Endothelial cell of umbilical vein (primary cell): ENCODE data around the gene STX5. TPM values are rescaled to one million over a fixed set of nuclear protein-coding genes. Genes with fewer than 3 reads are reported as not detected.

Experiments used
- BruUV-seq: library from RNA; stranded (reverse); fragments of 400-500 nt; replicated peaks from 2 replicates; lab custom pipeline; 2021; lab: Mats Ljungman, UMichigan
- CTCF ChIA-PET: fragments of 300-600, 350-600 bp; sonication (Branson Sonifier 250); formaldehyde crosslinking; loops from one replicate; lab custom pipeline; 2021; ENCODE audit warnings: antibody characterized with exemption, inconsistent platforms; lab: Charles Lee
- POLR2A ChIA-PET: fragments of 300-600, 350-600 bp; sonication (Branson Sonifier 250); formaldehyde crosslinking; loops from one replicate; lab custom pipeline; 2021; ENCODE audit warnings: antibody characterized with exemption, inconsistent platforms; lab: Charles Lee
- DNase-seq: peaks from one replicate; pipeline ENCODE4 v3.0.0-alpha.2; 2011; ENCODE audit warnings: low read depth, low spot score
- FAIRE-seq: peaks from 2 replicates; lab custom pipeline; 2011; peaks lifted over from hg19 to GRCh38; lab: Jason Lieb, UNC
- H2AFZ ChIP-seq: 2 replicates; pipeline ENCODE4 v1.6.0; 2012; ENCODE audit warnings: low read depth, low read length, control low read depth, inconsistent platforms
- H3K27ac ChIP-seq: 2 replicates; pipeline ENCODE4 v1.5.1; 2011; ENCODE audit warnings: low read depth, mild to moderate bottlenecking, control low read depth, low read length, moderate library complexity; ENCODE audit not compliant: insufficient read depth
- H3K27me3 ChIP-seq, 2 experiments: 2 replicates each; pipeline versions ENCODE4 v1.6.0 to v1.6.1; 2011; ENCODE audit warnings: low read length in 2 of 2, mixed read lengths in 1 of 2; ENCODE audit not compliant: control insufficient read depth in 2 of 2, insufficient read depth in 2 of 2
- H3K36me3 ChIP-seq, 2 experiments: 2 replicates in 1 of 2; 3 replicates in 1 of 2; pipeline ENCODE4 v1.5.1; 2011; ENCODE audit warnings: low read length in 2 of 2, mild to moderate bottlenecking in 1 of 2, moderate library complexity in 1 of 2; ENCODE audit not compliant: control insufficient read depth in 2 of 2, insufficient read depth in 2 of 2; ENCODE audit errors: extremely low read depth in 1 of 2
- H3K4me1 ChIP-seq: 3 replicates; pipeline ENCODE4 v1.5.1; 2011; ENCODE audit warnings: mild to moderate bottlenecking, low read length; ENCODE audit not compliant: control insufficient read depth, insufficient read depth; ENCODE audit errors: extremely low read depth
- H3K4me2 ChIP-seq: 2 replicates; pipeline ENCODE4 v1.6.1; 2011; ENCODE audit warnings: low read length, control low read depth, mixed read lengths; ENCODE audit not compliant: insufficient read depth
- H3K4me3 ChIP-seq, 3 experiments: fragments of 200-600 bp in 1 of 3; sonication (generic), shearing (Covaris generic) in 1 of 3; replicated peaks in 1 of 3; 2 replicates each; pipeline ENCODE4 v1.5.1; 2011 to 2016; ENCODE audit warnings: control low read depth in 3 of 3, low read length in 3 of 3, mild to moderate bottlenecking in 2 of 3, inconsistent platforms in 1 of 3, low read depth in 1 of 3, moderate library complexity in 1 of 3; ENCODE audit not compliant: insufficient read depth in 1 of 3
- H3K79me2 ChIP-seq: 2 replicates; pipeline ENCODE4 v1.6.0; 2012; ENCODE audit warnings: low read length, inconsistent platforms; ENCODE audit not compliant: control insufficient read depth, insufficient read depth
- H3K9ac ChIP-seq: replicated peaks from 2 replicates; pipeline ENCODE3; 2011; ENCODE audit warnings: low read length, control low read depth; ENCODE audit not compliant: insufficient read depth; ENCODE audit errors: extremely low read depth
- H3K9me1 ChIP-seq: replicated peaks from 3 replicates; pipeline ENCODE4 v1.6.0; 2011; ENCODE audit warnings: mild to moderate bottlenecking, low read length; ENCODE audit not compliant: control insufficient read depth, insufficient read depth; ENCODE audit errors: extremely low read depth
- H3K9me3 ChIP-seq: replicated peaks from 2 replicates; pipeline ENCODE4 v1.5.1; 2012; ENCODE audit warnings: low read length, inconsistent platforms; ENCODE audit not compliant: control insufficient read depth, insufficient read depth
- H4K20me1 ChIP-seq: replicated peaks from 2 replicates; pipeline ENCODE3; 2011; ENCODE audit warnings: mild to moderate bottlenecking, low read length; ENCODE audit not compliant: control insufficient read depth, insufficient read depth; ENCODE audit errors: extremely low read depth
- EZH2 ChIP-seq: IDR thresholded peaks from 2 replicates; pipeline ENCODE4 v1.6.1; 2012; ENCODE audit warnings: borderline replicate concordance, low read depth, mild to moderate bottlenecking, moderate library complexity, low read length, inconsistent platforms; ENCODE audit not compliant: severe bottlenecking
- FOS ChIP-seq: IDR thresholded peaks from 2 replicates; pipeline ENCODE4 v1.6.1; 2011; ENCODE audit warnings: mild to moderate bottlenecking, low read length, moderate library complexity, borderline replicate concordance; ENCODE audit not compliant: insufficient read depth
- GATA2 ChIP-seq: IDR thresholded peaks from 2 replicates; pipeline ENCODE4 v1.7.0; 2011; ENCODE audit warnings: low read depth, mild to moderate bottlenecking, moderate library complexity, mixed read lengths, low read length; ENCODE audit not compliant: insufficient read length, insufficient read depth
- JUN ChIP-seq: IDR thresholded peaks from 2 replicates; pipeline ENCODE4 v1.6.1; 2011; ENCODE audit warnings: borderline replicate concordance, low read depth; ENCODE audit not compliant: insufficient read length, insufficient read depth
- MYC ChIP-seq: IDR thresholded peaks from one replicate; pipeline ENCODE4 v1.6.1; 2011; ENCODE audit warnings: mild to moderate bottlenecking, low read depth, low read length
- POLR2A ChIP-seq: IDR thresholded peaks from 2 replicates; pipeline ENCODE4 v1.6.1; 2012; ENCODE audit warnings: low read depth, mild to moderate bottlenecking, control low read depth, low read length
- POLR2AphosphoS5 ChIP-seq: IDR thresholded peaks from 2 replicates; pipeline ENCODE4 v1.6.1; 2012; ENCODE audit warnings: low read depth, mild to moderate bottlenecking, control low read depth, low read length, moderate library complexity; ENCODE audit not compliant: insufficient read depth
- dilution Hi-C: fragments of 300-500 bp; cut with MboI; formaldehyde crosslinking; loops from one replicate; pipeline ENCODE4 v1.15.0; 2019; ENCODE audit warnings: low sequenced_read_pairs; ENCODE audit not compliant: extremely low pct_ligation_motif_present
- intact Hi-C: fragments of 100-400 bp; cut with micrococcal nuclease; formaldehyde crosslinking; loops from one replicate; pipeline ENCODE4 v1.10.0; 2022
- polyA plus RNA-seq, 4 experiments: library from polyadenylated mRNA; depleted of rRNA in 3 of 4; stranded (reverse) in 3 of 4; unstranded in 1 of 4; fragments of >200 nt; gene quantifications; 2 replicates each; pipeline versions ENCODE4 v1.2.1 to v1.2.3, GENCODE V29; 2011 to 2012; ENCODE audit warnings: missing spikeins in 1 of 4
- total RNA-seq: library from RNA; stranded (reverse); gene quantifications from 2 replicates; pipeline ENCODE4 v1.2.3, GENCODE V29; 2021
- TF ChIP-seq, protein P1 (sequence below): IDR thresholded peaks from 2 replicates; pipeline ENCODE4 v1.6.1; 2011; ENCODE audit not compliant: insufficient read depth, insufficient read length
- TF ChIP-seq, protein P2 (sequence below), 2 donors: IDR thresholded peaks; 1 replicate in 1 of 2; 2 replicates in 1 of 2; pipeline ENCODE4 v1.5.1; 2011; ENCODE audit warnings: low read length in 2 of 2, mild to moderate bottlenecking in 2 of 2, moderate library complexity in 2 of 2, control low read depth in 1 of 2, inconsistent platforms in 1 of 2, low read depth in 1 of 2; ENCODE audit not compliant: insufficient read depth in 1 of 2; ENCODE audit errors: extremely low read depth in 1 of 2

The STX5 gene
- total and polyA plus RNA-seq, 2 donors (not counting 3 experiments of a cell fraction or from before 2014, with no cell fraction given): 41.3 to 46.4 TPM

DNA sequence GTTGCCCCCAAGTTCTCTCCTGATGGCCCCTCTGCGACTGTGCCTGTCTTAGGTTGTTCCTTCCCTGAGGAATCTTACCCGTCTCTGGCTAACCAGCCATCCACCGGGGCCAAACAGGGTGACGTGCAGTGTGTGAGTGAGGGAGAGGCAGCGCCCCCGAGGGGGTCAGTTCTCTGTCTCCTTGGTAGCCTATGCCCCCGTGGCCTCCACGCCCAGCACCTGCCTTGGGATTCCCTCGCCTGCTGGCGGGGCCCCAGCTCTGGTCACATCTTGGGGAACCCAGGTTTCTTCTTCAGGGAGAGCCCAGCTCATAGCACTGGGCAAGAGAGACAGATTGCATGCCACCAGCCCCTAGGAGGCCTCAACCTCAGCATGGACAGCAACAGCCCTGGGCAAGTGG is 32.4 kb downstream of the STX5 start:
- Histone ChIP-seq H2AFZ (no peak overlapping the region), H3K9ac (no peak overlapping the region), H3K79me2 (peaks cover 16% of the 10 kb centered on the region), H4K20me1 (no peaks in the 10 kb centered on the region), H3K4me2 (no peak overlapping the region), H3K4me3 (no peak overlapping the region), H3K27ac (no peak overlapping the region), H3K9me1 (no peaks in the 10 kb centered on the region), H3K36me3 (peaks cover 43 to 64% of the 10 kb centered on the region in 2 experiments), H3K9me3 (no peaks in the 10 kb centered on the region), H3K4me1 (peaks cover 10% of the 10 kb centered on the region), H3K27me3 (no peaks in the 10 kb centered on the region)
- DNase-seq (no peak), FAIRE-seq (no peak)
- dilution Hi-C loops (no loop called here), intact Hi-C loops (no loop called here)
- ChIA-PET POLR2A (no interaction called here), CTCF (interaction anchor here (3.0 kb wide), 1 partner anchor 13 kb away, joined by 14 read pairs; the partner anchor contains the start of gene TMEM179B)
- TF ChIP-seq JUN (no peak), GATA2 (no peak), EZH2 (no peak), MYC (no peak), FOS (no peak), POLR2A (no peak), POLR2AphosphoS5 (no peak)
- TF ChIP-seq, protein P1, sequence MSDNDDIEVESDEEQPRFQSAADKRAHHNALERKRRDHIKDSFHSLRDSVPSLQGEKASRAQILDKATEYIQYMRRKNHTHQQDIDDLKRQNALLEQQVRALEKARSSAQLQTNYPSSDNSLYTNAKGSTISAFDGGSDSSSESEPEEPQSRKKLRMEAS: no peak
- TF ChIP-seq, protein P2, sequence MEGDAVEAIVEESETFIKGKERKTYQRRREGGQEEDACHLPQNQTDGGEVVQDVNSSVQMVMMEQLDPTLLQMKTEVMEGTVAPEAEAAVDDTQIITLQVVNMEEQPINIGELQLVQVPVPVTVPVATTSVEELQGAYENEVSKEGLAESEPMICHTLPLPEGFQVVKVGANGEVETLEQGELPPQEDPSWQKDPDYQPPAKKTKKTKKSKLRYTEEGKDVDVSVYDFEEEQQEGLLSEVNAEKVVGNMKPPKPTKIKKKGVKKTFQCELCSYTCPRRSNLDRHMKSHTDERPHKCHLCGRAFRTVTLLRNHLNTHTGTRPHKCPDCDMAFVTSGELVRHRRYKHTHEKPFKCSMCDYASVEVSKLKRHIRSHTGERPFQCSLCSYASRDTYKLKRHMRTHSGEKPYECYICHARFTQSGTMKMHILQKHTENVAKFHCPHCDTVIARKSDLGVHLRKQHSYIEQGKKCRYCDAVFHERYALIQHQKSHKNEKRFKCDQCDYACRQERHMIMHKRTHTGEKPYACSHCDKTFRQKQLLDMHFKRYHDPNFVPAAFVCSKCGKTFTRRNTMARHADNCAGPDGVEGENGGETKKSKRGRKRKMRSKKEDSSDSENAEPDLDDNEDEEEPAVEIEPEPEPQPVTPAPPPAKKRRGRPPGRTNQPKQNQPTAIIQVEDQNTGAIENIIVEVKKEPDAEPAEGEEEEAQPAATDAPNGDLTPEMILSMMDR (IDR thresholded peaks at IDR 0.05; ENCODE audit: extremely low read depth in 1 of 2, insufficient read depth in 1 of 2, low read depth in 1 of 2, low read length in 2 of 2): no peak
- no TSS peak for BruUV-seq
